Stimulated activated CD8-positive, alpha-beta memory T cell treated with anti-CD3 and anti-CD28 coated beads, Interleukin-7, amount 100 ng/mL, for 1 hour (primary cell): ENCODE data around the gene ZNF189.

ENCODE experiments used
- DNase-seq, 2 donors: peaks; one replicate each; pipeline ENCODE4 v3.0.0-alpha.2; 2020; ENCODE audit warnings: low read depth in 2 of 2

ZNF189 gene

DNA sequence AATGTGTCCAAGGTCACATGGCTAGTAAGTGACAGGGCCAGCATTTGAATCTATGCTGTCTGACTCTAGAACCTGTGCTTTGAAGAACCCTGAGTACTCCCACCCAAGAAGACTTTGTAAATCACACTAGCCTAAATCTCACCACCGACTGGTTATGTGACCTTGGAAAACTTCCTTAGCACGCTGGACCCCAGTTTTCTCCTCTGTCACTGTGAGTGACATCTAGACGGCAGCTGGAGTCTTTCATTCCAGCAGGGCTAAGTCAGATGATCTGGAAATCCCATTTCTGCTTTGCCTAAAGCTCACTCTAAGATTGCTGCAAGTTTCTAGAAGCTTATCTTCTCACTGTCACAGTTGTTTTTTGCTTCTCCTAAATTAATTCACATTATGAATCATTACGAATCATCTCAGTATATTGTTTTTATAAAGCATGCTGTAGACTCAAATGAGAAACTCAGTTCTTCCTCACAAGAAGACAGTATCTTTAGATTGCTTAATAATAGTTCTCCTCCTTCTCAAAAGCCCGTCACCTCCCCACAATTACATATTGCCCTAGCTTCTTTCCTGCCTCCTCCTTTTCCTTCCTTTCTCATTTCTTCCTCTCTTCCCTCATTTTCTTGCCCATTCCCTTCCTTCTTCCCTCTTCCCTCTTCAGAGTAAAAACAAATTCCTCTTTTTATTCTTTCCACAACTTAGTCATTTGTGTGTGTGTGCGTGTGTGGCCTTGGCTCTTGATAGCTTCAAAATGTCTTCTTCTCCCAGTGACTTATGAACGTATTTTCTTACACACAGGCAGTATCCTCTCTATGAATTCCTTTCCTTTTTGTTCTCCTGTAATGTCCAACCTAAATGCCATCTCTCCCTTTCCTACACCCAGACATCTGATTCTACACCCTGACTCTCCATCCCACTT is 20.1 kb downstream of the ZNF189 start:
- DNase-seq, result no peak

DNA sequence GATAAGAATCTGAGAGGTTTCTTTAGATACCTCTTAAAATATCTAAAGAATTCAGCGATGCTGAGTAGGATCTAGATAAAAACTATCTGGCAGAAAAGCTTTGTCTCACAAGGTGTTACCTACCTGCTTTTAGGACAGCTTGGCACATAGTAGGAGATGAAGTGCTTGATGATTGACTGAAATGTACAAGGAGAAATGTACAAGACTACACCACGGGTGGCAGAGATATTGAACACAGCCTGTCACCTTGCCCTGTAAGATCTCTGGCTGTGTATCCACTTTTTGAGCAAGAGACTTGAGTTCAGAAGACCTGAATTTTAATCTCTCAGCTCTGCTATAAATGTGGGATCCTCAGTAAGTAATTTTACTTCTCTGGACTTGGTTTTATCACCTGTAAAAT is 21.2 kb downstream of the ZNF189 start:
- DNase-seq, result no peak

DNA sequence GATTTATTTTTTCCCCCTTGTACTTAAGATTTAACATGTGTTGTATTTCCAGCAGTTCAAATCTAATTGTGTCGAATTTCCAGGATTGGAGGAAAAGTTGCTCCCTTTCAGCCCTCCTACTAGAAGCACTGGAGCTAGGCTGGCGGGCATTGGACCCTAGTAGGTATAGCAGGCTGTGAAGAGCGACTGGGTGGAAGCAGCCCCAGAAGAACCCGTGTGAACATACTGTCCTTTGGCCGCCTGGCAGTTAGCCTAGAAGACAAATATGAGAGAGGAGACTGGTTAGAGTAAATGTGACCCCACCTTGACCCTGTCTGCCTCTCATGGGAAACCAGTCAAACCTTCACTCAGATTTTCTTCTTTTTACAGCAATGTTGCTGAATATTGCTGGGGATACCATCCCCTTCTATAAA is 23.0 kb downstream of the ZNF189 start:
- DNase-seq, result no peak

DNA sequence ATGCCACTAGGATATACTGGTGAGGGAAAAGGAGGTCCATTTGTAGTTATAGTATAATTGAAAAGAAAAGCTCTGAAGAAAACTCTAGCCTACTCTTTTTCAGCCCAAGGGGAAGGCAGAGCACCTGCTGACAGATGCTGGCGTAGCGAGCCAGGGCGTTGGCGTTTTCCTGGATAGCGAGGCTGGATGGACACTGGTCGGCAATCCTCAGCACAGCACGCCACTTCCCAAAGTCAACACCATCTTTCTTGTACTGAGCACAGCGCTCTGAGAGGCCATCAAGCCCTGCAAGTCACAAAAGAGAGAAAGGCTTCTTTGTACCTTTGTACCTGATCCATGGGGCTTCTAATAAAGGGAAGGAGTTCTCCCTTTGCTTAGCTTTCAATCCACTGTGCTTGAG is 28.7 kb downstream of the ZNF189 start:
- DNase-seq, result no peak

DNA sequence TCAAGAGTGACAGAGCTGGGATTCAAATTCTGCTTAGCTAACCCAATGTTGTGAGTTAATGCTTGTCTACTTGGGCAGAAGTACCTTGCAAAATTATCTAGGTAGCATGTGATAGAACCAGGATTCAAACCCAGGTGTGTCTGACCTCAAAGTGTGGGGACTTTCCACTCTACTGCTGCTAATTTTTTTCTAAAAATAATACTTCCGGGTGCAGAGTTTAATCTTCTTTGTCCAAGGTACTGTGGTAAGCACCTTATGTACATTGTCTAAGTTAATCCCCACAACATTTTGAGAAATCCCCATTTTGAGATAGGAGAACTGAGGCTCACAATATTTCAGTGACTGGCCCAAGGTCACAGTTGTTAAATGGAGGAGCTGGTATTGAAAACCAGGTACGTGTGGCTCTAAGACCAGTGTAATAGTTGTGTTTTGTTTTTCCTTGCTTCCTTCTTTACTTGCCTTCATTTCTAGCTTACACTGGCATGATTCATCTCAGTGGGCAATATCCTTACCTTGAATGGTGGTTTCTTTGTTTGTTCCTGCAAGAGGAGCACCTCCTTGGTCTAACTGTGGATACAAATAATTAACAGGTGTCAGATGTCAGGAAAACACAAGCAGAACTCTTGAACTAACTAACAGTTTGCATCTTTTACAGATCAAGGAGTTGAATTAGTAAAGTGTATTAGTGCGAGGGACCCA is 29.5 kb downstream of the ZNF189 start:
- no peak for DNase-seq

DNA sequence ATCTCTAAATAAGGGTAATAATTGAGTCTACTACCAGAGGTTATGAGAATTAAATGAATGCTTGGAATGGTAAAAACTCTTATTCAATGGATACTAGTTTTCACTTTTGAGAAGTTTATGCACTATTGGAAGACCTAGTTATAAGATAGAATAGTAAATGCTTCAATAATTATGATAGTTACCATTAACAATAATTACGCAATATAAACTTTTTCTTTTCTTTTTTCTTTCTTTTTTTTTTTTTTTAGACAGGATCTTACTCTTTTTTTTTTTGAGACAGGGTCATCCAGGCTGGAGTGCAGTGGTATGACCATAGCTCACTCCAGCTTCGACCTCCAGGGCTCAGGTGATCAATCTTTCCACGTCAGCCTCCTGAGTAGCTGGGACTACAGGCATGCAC is 30.3 kb downstream of the ZNF189 start:
- DNase-seq, result no peak

DNA sequence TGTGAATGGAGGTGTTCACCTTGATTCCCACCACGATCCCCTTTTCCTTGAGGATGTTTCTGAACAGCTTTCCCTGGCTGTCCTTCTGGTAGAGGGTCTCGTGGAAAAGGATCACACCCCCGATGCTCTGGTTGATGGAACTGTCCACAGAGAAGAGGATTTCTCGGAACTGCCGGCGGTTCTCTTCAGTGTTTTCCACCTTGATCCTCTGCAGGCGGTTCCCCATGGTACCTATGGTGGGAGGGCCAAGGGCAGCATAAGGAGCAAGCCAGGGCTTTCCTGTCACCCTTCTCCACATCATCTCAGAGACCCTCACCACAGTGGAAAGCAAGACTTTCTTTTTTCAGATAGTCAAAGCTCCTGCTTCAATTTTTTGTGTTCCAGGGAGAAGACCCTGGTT is 31.1 kb downstream of the ZNF189 start:
- DNase-seq, result no peak

DNA sequence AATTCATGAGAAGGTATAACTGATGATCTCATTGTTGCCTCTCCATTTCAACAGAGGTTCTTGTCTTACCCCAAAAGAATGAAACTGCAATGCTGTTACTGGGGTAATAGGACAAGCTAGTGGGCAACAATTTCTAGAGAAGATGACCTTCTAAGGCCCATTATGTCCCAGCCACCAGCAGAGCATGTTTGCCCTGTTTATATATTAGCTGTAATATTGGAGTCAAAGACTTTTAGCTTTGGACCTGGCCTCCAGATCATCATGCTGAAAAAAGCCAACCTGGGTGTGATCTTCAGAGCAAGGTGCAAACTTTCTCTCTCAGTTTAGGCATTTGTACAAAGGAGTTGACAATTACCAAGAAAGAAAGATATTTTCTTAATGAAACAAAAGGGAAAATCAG is 33.5 kb downstream of the ZNF189 start:
- DNase-seq, result no peak

DNA sequence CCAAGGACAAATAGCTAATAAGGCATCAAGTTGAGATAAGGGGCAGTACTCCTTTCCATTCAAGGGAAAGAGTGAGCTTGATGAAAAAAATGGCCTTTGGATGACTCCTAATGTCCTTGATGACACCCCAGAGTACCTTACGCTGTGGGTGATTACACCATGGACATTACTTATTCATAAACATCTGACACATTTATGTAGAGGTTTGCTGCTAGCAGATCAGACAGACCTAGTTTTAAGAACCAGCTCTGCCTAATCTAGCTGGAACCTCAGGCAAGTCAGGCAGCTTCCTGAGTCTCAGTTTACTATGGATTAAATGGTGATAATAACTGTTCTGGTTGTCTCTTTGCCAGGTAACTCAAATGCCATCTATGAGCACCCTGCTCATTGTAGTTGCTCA is 34.1 kb downstream of the ZNF189 start:
- DNase-seq, result no peak

DNA sequence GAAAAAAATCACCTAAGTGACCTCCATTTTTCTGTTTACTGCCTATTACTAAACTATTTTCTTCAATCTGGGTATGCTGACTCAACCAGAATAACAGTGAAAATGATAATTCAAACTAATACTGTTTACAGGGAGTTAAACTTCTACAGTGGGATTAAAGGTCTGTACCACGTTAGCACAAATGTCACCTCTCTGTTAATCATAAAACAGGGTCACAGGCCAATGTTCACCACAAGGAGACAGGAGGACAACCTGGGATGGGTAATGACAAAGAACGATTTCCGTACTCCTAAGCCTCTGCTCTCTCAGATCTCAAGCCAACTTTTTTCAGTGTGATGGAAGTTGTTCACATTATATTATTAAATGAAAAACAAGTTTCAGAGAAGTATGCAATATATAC is 34.6 kb downstream of the ZNF189 start:
- no peak for DNase-seq

DNA sequence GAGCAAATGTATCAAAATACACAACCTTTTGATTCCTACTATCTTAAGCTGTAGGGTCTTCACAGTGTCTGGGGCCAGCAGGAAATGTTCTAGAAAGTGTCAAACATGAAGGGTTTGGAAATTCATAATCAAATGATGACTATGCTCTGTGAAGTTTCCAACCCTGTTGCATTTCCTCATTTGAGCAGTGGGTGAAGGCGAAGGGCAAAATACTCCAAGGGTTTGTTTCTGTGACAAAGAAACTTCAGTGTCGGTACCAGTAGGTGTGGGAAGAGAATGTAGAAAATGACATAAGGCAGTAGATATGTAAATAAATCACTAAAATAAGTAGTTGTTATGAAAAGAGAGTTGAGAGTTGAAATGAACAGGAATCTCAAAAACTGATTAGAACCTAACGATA is 36.3 kb downstream of the ZNF189 start:
- DNase-seq, result no peak

DNA sequence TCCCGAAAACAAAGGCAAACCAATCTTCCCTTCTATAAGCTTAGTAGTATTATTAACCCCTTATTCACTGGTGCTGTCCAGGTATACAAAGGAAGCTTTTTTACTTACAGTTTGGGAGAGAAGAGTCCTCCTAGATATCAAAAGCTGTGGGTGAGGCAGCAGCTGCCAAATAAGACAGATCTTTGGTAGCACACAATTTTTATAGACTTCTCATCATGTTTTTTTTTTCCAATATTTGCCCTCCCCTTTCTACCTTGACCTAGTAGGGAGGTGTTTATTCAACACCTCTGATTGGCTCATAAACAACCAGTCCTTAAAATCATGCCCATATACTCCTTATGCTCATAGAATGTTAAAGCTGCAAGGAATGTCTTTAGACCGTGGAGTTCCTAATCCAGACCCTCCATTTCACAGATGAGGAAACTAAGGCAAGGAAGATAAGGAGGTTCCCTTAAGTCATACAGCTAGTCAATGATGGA is 37.0 kb downstream of the ZNF189 start, which contains the start of gene ALDOB:
ALDOB (minus strand) TSS at position 174 of the 479 bp plus-strand sequence. CDS start 4,887 bp downstream, outside the sequence.
- DNase-seq, result no peak

DNA sequence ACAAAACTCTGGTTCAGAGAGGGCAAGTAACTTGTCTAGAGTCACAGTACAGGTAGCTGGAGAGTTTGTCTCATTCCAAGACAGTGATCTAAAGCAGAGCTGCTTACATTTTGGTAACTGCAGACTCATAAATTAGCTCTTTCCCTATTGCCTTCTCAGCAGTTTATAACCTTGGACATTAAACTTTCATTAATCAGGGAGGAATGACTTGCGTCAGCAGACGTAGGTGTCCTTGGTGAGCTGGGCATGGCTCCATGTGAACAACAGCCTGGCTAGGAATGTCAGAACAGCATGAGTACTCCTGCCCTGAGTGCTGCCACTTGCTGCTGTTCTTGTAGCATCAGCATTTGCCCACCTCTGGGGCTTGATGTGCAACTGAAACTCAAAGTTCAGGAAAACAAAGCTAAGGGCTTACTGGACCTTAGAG is 39.2 kb downstream of the ZNF189 start:
- DNase-seq, result no peak

DNA sequence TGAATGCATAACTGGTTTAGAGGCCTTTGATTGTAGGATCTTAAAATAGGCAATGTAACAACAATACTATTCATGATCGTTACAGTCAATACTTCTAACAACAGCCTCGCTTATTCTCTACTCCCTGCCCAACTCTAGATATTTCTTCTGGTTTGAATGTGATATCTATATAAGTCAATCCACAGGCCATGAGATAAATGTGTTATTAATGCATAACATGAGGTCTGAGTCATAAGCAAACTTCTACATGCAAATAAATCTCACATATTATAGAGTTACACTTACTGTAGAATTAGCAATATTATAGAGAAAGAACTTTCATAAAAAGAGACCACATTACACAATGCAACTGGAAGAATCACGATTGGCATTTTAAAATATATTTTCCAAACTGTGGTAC is 39.9 kb downstream of the ZNF189 start:
- no peak for DNase-seq

DNA sequence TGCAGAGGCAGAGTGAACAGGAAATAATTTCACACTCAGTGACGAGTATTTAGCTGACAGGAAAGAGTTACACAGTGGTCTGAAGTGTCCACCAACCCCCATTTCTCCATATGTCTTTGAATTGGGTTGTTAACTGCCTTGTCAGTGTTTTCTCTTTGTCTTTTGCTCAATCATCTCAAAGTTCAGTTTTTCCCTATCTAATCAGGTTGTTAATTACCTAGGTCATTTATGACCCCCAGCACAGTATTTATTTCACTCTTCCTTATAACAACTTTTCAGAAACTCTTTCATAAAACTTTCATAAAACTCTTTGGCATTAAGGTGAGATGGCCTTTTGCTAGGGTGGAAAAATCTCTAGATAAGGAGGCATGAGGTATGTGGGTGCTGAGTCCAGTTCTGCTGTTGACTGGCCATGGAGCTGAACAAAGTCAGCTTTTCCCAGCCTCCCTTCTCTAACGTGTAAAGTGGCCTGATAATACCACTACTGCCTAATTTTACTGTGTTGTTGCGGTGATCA is 42.1 kb downstream of the ZNF189 start:
- DNase-seq, result no peak

DNA sequence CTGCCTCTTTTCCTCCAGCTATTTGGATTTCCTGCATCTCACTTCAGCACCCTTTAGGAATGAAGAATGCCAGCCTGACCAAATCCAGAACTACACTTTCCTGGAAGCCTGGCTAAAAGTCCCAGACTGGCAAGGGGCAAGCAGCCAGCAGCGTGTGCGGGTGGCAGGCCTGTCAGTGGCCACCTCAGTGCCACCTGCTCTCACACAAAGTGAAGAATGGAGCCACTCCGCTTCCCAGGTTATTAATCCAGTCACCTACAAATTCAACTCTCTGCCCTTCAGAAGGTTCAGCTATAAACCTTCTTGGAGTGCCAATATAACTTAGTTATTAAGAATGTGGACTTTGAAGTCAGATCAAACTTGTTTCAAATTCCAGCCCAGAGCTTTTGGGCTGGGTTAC is 43.7 kb downstream of the ZNF189 start:
- DNase-seq, result no peak

DNA sequence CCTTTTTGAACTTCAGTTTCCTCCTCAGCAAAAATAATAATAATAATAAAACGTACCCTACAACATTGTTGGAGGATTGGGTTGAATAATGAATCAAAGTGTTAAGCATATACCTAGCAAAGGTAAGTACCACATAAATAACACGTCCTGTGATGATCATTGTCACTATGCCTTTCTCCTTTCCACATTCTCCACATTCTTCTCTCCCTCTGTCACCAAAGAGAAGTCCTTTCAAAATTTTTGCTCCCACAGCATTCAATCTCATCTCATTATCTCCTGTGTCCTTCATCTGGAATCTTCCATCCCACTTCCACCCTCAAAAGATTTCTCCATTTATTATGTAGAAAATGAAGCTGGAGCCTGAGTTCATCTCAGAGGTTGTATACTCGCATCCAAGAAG is 44.1 kb downstream of the ZNF189 start:
- DNase-seq, result no peak

DNA sequence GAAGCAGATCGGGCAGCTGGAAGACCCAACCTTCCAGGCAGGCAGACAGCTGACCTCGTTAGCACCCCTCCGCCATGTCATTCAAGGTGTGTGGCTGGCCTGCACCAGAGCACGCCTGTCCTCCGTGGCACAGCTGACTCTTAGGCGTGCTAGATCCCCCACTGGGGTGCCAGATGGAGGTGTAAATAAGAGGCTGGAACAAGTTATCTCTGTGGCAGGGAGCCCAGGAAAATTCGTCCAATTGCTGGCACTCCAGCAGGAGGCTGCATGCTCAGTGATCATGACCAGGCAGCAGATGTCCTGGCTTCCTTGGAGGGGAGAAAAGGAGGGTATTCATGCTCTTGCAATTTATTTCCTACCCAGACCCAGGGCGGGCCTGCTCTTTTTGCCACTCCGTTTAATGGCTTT is 44.7 kb downstream of the ZNF189 start:
- DNase-seq, result no peak

DNA sequence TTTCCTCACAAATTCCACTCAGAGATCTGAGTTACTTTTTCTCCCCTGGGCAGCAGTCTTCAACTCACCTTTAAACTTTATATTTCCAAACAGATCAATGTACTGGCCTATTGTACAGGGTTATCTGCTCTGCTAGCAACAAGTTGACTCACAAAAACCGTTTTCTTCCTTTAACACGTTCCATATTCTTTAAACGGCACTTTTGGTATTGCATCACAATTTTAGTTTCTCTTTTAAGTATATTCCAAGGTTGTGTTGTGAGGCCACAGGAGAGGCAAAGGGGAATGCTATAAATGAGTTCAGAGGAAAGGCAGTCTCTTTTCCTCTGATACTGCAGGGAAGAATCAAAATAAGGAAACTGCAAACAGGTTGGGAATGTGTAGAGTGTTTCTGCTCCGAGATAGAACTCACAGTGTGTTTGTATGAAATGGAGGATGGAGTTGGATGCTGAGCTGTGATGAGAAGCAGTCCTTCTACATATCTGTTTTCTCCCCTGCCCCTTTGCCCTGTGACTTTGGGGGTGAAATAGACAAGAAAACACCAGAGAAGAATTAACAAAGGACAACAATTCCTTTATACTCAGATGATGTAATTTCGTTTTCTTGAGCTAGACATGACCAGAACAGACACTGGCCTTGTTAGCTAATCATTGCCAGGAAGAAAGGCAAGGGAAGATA is 46.8 kb downstream of the ZNF189 start:
- no peak for DNase-seq

DNA sequence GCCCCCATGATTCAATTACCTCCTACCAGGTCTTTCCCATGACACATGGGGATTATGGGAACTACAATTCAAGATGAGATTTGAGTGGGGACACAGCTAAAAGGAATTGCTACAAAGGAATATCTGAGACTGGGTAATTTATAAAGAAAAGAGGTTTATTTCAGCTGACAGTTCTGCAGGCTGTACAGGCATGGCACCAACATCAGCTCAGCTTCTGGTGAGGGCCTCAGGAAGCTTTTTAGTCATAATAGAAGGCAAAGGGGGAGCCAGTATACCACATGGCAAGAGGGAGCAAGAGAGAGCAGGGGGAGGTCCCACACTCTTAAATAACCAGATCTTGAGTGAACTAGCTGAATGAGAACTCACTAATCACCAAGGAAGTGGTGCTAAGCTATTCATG is 48.1 kb downstream of the ZNF189 start:
- no peak for DNase-seq

DNA sequence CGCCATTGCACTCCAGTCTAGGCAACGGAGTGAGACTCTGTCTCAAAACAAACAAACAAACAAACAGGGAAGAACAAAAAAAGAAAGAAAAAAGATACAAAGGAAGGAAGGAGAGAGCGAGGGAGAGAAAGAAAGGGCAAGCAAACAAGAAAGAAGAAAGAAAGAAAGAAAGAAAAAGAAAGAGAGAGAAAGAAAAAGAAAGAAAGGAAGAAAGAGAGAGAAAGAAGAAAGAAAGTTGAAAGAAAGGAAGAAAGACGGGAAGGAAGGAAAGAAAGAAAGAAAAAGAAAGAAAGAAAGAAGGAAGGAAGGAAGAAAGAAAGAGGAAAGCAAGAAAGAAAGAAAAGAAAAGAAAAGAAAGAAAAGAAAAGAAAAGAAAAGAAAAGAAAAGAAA is 50.0 kb downstream of the ZNF189 start:
- DNase-seq, result no peak

DNA sequence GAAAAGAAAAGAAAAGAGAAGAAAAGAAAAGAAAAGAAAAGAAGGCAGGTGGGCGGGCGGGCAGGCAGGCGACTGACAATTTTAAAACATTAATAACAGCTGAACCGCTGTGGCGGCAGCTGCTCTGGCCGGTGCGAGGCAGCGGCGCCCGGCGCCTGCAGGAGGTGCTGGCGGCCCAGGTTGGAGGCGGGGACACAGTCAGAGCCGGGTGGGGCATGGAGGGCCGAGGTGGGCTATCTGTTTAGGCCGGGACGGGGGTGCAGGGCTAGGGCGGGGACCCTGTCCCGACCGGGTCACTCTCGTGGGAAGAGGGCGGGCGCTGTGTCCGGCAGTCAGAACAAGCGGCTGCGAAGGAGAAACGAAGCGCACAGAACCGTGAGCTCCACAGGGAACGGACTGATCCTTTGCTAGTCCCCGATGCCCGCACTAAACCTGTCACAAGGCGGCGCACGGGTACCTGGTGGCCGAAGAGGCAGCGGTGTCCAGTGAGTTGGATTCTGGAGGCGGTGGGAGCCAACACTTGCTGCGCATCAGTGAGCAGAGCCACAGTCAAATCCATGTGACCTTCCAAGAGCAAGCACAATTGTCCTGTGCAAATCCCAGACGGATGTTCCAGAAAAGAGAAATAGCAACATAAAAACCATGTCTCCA is 50.5 kb downstream of the ZNF189 start:
- peak; percentile 8 to 13 for DNase-seq
